ENCODE measurements around the gene TMEM45A.
"Not testable (repeated sequence)": the region's sequence is repeated elsewhere in the genome, so short reads cannot be mapped to it uniquely, and the experiment has no call there.

Gene TMEM45A

DNA sequence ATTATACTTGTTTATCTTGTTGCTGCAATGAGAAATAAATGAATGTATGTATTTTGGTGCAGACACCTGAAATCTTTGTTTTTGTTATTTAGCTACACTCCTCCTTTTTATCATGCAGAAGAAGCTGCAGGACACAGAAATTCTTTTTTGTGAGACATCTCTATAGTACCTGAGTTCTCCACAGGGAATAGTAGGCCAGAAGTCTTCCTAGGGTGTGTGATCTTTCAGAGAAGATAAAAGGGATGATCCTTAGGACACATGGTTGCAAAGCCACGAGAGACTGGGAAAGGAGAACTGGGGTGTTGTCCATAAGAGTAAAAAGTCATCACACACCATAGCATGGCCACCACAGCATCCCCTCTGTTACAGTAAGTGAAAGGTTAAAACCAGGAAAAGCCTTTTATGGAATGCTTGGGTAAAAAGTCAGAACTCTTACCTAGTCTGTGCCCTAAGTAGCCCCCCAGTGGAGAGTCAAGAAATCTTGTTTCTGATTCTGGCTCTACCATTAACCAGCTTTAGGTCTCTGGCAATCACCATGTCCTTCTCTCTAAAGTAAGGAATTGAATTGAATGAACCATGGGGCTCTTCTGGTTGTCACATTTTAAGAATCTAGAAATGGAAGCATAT is 85.1 kb downstream of the TMEM45A start:
- no peaks in the 10 kb centered on the region for H3K36me3 ChIP-seq (replicated peaks)
- in situ Hi-C loops (cut with HindIII; ENCODE audit: low pct_ligation_motif_present, low sequenced_read_pairs), result no loop called here
- DNase-seq, result no peak
- TF ChIP-seq, protein P1, sequence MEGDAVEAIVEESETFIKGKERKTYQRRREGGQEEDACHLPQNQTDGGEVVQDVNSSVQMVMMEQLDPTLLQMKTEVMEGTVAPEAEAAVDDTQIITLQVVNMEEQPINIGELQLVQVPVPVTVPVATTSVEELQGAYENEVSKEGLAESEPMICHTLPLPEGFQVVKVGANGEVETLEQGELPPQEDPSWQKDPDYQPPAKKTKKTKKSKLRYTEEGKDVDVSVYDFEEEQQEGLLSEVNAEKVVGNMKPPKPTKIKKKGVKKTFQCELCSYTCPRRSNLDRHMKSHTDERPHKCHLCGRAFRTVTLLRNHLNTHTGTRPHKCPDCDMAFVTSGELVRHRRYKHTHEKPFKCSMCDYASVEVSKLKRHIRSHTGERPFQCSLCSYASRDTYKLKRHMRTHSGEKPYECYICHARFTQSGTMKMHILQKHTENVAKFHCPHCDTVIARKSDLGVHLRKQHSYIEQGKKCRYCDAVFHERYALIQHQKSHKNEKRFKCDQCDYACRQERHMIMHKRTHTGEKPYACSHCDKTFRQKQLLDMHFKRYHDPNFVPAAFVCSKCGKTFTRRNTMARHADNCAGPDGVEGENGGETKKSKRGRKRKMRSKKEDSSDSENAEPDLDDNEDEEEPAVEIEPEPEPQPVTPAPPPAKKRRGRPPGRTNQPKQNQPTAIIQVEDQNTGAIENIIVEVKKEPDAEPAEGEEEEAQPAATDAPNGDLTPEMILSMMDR (IDR thresholded peaks at IDR 0.05; ENCODE audit: low read depth, low read length, missing control alignments), result peak; percentile 14
- no peak overlapping the region for H3K4me3 ChIP-seq (ENCODE audit: low read depth, low read length)
- no peaks in the 10 kb centered on the region for H3K27me3 ChIP-seq (replicated peaks)
- no peak overlapping the region for H3K27ac ChIP-seq

DNA sequence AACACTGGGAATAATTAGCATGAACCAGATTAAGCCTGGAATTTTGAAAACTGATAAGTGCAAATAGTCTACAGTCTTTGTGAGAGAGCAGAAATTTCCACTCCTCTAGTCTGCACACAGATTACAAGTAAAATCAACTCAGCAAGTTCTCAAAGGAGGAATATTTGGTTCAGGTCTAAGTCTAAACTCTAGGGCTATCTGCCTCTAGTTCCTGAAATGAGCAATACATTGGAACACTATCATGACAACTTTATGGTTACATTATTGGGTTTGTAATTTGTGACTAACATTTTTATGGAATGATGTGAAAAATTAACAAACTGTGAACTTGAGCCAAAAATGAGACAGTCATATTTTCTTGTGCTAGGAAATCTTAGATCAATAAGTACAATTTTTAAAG is 86.2 kb downstream of the TMEM45A start:
- TF ChIP-seq, protein P1 (IDR thresholded peaks at IDR 0.05; ENCODE audit: low read depth, low read length, missing control alignments), result no peak
- H3K36me3 ChIP-seq (replicated peaks), result no peaks in the 10 kb centered on the region
- no peak overlapping the region for H3K4me3 ChIP-seq (ENCODE audit: low read depth, low read length)
- H3K27ac ChIP-seq, result no peak overlapping the region
- in situ Hi-C loops (cut with HindIII; ENCODE audit: low pct_ligation_motif_present, low sequenced_read_pairs), result no loop called here
- no peak for DNase-seq
- no peaks in the 10 kb centered on the region for H3K27me3 ChIP-seq (replicated peaks)

DNA sequence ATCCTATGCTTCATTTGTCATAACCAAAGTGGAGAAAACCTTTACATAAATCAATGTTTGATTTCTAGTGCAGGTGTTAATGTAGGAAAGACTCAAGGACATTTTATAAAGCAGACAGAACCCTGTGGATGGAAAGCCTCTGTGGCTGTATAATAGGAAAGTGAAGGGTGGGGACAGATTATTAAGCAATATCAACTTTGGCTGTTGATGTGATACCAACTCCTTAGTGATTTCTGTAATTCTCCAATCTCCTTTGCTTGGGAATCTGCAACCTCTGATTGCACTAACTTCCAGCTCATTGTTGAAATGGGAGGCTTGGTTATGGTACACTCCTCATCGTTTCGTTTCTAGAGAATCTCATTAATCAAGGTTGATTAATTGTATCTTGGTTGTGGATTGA is 87.7 kb downstream of the TMEM45A start:
- in situ Hi-C loops (cut with HindIII; ENCODE audit: low pct_ligation_motif_present, low sequenced_read_pairs), result no loop called here
- H3K27me3 ChIP-seq (replicated peaks), result no peaks in the 10 kb centered on the region
- H3K36me3 ChIP-seq (replicated peaks), result no peaks in the 10 kb centered on the region

DNA sequence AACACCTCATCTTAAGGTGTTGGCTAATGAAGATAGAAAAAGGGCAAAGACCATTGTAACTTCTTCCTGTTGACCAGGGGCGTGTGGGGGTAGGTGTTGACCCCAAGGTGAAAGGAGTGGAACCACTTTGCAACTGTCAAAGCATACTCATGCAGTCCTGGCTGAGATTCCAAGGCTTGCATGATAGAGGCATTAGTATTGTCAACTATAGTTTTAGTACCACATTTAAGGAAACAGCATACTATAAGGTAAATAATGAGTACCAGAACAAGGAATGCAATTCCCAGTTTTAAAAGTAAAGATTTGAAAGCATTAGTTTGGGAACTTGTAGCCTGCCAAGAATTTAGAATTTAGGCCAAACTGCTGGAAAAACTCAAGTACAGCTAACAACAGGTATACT is 89.2 kb downstream of the TMEM45A start:
- Histone ChIP-seq H3K27ac (no peak overlapping the region), H3K27me3 (replicated peaks) (no peaks in the 10 kb centered on the region), H3K4me3 (ENCODE audit: low read depth, low read length) (no peak overlapping the region), H3K36me3 (replicated peaks) (no peaks in the 10 kb centered on the region)
- DNase-seq, result no peak
- in situ Hi-C loops (cut with HindIII; ENCODE audit: low pct_ligation_motif_present, low sequenced_read_pairs), result no loop called here
- TF ChIP-seq, protein P1 (IDR thresholded peaks at IDR 0.05; ENCODE audit: low read depth, low read length, missing control alignments), result no peak

More for the DNA sequence above, 87.7 kb downstream of the TMEM45A start:
- DNase-seq, result no peak
- TF ChIP-seq, protein P1 (IDR thresholded peaks at IDR 0.05; ENCODE audit: low read depth, low read length, missing control alignments), result no peak
- Histone ChIP-seq H3K4me3 (ENCODE audit: low read depth, low read length) (no peak overlapping the region), H3K27ac (no peak overlapping the region)

DNA sequence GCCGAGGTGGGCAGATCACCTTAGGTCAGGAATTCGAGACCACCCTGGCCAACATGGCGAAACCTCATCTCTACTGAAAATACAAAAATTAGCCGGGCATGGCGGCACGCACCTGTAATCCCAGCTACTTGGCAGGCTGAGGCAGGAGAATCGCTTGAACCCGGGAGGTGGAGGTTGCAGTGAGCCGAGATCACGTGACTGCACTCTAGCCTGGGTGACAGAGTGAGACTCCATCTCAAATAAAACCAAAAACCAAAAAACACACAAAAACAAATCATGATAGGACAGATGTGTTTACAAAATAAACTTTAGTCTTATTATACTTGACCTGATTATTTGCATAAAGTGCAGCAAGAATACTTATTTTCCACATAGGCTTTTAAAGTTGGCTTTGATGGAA is 89.7 kb downstream of the TMEM45A start:
- H3K27me3 ChIP-seq (replicated peaks); H3K36me3 ChIP-seq (replicated peaks); H3K27ac ChIP-seq; in situ Hi-C loops (cut with HindIII; ENCODE audit: low pct_ligation_motif_present, low sequenced_read_pairs); DNase-seq; H3K4me3 ChIP-seq (ENCODE audit: low read depth, low read length): not testable (repeated sequence)

DNA sequence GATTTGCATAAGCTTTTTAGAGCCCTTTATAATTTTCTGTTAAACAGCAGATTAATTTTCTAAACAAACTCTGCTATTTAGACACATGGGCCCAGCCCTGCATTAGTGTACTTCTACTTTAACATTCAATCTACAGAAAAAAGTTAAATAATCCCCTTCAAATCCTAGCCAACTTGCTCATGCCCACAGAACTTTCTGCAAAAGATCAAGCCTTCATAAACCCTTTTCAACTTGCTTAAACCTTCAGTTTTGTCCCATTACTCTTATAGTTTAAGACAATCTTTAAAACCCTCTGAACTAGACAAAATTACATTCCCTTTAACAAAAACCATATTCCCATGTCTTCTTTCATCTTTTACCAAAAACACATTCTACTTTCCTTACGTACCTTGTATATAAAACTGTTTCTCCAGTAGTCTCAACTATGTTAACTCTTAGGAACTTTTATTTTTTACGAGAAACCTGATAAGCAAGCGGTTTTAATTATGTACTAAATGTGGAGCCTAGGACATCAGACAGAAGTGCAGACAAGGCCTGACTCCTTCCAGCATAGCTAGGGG is 91.8 kb downstream of the TMEM45A start:
- no peaks in the 10 kb centered on the region for H3K27me3 ChIP-seq (replicated peaks)
- no peak overlapping the region for H3K4me3 ChIP-seq (ENCODE audit: low read depth, low read length)
- in situ Hi-C loops (cut with HindIII; ENCODE audit: low pct_ligation_motif_present, low sequenced_read_pairs), result no loop called here
- H3K27ac ChIP-seq, result no peak overlapping the region
- DNase-seq, result no peak
- no peaks in the 10 kb centered on the region for H3K36me3 ChIP-seq (replicated peaks)
- TF ChIP-seq, protein P1 (IDR thresholded peaks at IDR 0.05; ENCODE audit: low read depth, low read length, missing control alignments), result no peak

Data from brain microvascular endothelial cell (primary cell).